ENCODE data around the gene ZNF17.
"Not testable (repeated sequence)": the region's sequence is repeated elsewhere in the genome, so short reads cannot be mapped to it uniquely, and the experiment has no call there.

Gene ZNF17

DNA sequence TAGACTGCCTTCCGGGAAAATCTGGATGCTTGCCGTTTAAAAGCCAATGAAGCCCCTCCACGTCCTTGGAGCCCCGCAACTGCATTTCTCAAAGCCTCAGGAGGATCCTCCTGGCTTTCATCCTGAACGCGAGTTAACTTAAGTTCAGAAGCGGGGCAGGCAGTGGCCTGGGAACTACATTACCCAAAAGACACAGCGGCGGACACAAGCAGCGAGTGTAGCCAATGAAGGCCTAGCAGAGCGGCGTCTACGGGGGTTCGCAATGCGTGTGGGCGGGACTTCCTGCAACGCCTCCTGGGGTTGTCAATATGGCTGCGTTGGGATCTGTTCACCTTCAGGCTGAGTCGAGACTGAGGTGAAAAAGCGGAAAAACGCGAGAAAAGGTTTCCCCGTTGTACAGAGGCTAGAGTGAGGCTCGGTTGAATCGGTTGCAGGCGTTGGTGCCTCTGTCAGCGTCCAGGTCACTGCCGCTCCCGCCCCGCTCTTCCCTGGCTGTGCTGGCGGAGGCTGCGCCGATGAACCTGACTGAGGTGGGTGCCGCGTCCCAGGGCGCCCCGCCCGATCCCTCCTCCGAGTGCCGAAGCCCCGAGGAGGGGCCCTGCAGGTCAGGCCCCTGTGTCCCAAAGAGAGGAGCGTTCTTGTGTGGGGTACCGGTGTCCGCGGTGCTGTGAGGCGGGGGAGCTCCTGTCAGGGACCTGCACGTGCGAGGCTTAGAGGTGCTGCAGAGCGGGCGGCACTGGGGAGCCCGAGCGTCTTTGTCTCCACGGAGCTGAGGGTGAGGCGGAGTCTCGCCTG is at the start of gene ZNF17:
Gene ZNF17, plus strand, starts transcription at position 285 of the 795 bp plus-strand sequence. CDS start 2,455 bp downstream, outside the sequence.
- DNase-seq: peak; percentile 81

DNA sequence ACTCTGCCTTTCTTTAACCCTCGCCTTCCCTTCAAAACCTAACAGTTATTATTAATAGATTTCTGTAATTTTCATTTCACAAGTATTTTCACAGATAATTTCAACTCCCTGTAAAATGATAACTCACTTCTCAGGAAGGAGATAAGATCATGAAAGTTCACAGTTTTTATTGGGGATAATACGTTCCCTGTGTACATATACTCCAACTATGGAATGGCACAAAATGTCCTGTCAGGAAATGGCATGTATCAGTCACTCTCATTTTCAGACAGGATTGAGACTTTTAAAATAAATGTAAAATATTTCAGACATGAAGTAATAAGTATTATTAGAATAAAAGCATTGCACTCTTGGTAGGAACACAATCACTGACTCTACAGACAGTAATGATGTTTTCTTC is 48.5 kb upstream of the ZNF17 start:
- no peak for DNase-seq

DNA sequence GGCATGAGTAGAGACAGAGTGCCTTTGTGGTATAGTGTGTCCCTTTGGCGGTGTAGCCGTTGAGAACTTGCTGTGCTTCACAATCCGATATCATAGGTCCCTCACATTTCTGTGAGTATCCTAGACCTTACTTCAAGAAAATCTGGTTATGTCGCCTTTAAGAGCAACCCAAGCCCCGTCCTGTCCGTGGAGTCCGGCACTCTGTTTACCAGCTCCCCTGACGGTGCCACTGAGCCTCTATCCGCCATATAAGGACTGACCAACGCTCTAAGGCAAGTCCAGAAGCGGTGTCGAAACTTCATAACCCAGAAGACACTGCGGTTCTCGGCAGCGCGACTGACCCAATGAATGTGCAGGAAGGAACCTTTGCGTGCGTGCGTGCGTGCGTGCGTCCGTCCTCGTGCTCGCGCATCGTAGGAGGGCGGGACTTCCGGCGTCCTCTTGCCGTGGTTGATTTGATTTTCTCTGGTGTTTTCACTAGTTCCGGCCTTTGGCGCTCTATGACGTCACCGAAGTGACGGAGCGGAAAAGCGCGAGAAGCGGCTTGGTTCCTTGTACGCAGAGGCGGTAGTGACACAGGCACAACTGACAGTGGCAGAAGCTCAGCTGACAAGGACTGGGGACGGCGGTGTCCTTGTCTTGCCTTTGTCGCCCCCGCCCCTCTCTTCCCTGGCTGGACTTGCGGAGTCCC is 47.8 kb upstream of the ZNF17 start, which contains the start of the genes TRAPPC2B and ZNF547:
Gene TRAPPC2B, plus strand, starts transcription at position 555 of the 691 bp plus-strand sequence. CDS start 1,283 bp downstream, outside the sequence.
Gene ZNF547, plus strand, starts transcription at position 555 of the 691 bp plus-strand sequence. CDS start 5,005 bp downstream, outside the sequence.
- peak; percentile 96 for DNase-seq

DNA sequence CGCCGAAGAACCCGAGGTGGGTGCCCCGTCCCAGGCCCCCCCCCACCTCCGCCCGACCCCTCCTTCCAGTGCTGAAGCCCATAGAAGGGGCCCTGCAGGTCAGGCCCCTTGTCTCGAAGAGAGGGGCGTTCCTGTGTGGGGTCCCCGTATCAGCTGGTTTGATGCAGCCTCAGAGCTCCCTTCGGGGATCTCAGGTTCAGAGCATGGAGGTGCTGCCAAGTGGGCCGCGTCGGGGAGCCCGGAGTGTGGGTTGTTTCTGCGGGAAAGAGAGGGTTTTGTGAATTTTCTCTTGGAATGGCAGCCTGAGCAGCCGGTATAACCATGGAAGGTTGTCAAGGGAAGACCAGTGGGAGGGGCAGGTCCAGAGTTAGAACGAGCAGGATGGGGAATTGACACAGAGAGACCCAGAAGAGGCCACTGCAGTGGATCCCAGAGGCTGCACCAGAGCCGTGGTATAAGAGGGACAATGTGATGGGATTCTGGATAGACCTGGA is 47.2 kb upstream of the ZNF17 start:
- DNase-seq: no peak

DNA sequence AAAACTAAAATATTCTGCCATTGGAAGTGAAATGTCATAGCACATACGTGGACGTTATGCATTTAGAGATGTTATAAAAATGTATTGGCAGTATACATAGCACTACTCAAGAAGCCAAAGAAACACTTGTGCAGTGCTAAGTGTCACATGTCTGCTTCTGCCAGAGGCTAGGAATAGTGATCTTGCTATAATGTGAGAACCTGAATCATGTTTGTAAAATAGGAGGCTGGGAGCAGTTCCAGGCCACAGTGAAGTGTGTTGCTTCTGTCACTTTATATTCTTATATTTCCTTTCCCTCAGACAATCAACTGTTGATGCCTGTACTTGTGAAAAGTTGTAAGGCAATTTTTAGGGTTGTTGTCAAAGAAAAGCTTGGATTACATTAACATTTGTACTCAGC is 44.2 kb upstream of the ZNF17 start:
- no peak for DNase-seq

DNA sequence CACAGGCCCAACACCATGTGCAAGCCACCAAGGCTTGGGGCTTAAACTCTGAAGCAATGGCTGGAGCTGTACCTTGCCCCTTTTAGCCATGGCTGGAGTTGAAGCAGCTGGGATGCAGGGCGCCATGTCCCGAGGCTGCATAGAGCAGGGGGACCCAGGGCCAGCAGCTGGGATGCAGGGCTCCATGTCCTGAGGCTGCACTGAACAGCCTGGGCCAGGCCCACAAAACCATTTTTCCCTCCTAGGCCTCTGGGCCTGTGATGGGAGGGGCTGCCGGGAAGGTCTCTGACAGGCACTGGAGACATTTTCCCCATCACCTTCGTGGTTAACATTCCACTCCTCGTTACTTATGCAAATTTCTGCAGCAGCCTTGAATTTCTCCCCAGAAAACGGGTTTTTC is 36.8 kb upstream of the ZNF17 start:
- no peak for DNase-seq

DNA sequence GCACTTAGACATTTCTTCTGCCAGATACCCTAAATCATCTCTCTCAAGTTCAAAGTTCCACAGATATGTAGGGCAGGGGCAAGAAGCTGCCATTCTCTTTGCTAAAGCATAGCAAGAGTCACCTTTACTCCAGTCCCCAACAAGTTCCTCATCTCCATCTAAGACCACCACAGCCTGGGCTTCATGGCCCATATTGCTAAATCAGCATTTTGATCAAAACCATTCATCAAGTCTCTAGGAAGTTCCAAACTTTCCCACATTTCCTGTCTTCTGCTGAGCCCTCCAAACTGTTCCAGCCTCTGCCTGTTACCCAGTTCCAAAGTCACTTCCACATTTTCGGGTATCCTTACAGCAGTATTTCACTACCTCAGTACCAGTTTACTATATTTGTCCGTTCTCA is 36.3 kb upstream of the ZNF17 start:
- not testable (repeated sequence) for DNase-seq

DNA sequence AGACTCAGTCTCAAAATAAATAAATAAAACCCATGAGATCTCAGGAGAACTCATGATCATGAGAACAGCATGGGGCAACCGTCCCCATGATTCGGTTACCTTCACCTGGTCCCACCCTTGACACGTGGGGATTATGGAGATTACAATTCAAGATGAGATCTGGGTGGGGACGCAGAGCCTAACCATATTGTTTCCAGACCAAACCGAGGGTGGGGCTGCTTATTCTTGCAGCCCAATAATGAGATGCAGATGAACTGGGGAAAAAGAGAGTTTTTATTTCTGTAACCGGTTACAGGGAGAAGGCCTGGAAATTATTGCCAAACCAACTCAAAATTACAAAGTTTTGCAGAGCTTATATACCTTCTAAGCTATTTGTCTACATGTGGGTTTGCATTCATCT is 34.8 kb upstream of the ZNF17 start:
- DNase-seq: no peak

DNA sequence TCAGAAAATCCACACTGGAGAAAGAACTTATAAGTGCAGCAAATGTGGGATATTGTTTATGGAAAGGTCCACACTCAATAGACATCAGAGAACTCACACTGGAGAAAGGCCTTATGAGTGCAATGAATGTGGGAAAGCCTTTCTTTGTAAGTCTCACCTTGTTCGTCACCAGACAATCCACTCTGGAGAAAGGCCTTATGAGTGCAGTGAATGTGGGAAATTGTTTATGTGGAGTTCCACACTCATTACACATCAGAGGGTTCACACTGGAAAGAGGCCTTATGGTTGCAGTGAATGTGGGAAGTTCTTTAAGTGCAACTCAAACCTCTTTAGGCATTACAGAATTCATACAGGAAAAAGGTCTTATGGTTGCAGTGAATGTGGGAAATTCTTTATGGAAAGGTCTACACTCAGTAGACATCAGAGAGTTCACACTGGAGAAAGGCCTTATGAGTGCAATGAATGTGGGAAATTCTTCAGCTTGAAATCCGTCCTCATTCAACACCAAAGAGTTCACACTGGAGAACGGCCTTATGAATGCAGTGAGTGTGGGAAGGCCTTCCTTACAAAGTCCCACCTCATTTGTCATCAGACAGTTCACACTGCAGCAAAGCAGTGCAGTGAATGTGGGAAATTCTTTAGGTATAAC is 33.3 kb upstream of the ZNF17 start:
- no peak for DNase-seq

DNA sequence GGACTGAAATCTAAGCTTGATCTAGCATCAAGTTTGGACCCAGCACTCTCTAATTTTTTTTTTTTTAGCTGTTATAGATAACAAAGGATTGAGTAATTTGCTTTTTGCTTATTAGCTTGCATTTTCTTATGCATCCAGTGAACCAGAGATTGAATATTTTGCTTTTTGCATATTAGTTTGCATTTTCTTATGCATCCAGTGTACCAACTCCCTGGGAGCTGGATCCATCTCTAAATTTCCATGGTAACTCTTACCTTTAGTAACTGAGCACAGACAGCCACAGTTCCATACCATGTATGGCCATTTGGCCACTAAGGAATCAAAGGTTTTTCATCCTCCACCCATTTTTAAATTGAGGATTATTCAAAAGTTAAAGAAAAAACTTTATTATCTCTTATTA is 30.0 kb upstream of the ZNF17 start:
- no peak for DNase-seq

DNA sequence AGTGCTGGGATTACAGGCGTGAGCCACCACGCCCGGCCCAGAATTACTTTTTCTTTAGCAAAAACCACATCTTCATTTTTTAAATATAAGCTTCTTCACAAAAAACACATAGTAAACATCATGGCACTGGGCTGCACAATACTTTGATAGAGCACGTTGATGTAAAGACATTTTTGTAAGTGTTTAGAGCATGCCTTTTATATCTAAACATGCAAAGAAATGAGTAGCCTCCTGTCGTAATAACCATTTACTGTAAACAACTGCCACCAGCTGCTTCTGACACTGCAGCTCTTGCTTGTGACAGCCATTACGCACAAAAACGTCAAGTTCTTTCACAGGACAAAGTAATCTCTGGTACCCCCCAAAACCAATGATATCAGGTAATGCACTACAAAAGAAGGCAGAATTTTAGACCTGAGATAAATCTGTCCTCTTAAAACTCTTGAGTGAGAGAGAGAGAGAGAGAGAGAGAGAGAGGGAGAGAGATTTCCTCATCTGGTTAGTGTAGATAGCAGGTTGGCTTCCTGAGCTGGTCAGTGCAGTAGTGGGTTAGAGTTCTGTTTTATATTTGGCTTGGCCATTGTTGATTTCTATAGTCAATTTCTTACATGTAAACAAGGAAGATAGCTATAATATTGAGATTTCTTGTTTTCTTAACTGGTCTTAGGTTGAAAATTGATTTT is 28.0 kb upstream of the ZNF17 start:
- no peak for DNase-seq

DNA sequence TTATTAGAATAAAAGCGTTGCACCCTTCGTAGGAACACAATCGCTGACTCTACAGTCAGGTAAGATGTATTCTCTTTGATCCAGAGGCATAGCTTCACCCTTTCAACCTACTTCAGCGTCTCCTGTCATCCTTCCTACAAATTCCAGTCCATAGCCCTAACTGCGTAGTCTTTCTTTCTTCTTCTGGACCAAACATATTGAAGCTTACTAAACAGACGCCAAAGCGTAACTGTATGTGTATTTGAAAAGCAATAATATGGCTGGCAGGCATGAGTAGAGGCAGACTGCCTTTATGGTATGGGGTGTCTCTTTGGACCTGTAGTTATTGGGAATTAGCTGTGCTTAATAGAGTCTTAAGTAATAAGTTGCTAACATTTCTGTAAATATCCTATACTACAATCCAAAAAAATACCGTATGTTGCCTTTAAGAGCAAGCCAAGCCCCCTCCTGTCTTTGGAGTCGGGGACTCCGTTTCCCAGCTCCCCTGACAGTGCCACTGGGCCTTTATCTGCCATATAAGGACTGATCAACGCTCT is 21.7 kb upstream of the ZNF17 start:
- no peak for DNase-seq

DNA sequence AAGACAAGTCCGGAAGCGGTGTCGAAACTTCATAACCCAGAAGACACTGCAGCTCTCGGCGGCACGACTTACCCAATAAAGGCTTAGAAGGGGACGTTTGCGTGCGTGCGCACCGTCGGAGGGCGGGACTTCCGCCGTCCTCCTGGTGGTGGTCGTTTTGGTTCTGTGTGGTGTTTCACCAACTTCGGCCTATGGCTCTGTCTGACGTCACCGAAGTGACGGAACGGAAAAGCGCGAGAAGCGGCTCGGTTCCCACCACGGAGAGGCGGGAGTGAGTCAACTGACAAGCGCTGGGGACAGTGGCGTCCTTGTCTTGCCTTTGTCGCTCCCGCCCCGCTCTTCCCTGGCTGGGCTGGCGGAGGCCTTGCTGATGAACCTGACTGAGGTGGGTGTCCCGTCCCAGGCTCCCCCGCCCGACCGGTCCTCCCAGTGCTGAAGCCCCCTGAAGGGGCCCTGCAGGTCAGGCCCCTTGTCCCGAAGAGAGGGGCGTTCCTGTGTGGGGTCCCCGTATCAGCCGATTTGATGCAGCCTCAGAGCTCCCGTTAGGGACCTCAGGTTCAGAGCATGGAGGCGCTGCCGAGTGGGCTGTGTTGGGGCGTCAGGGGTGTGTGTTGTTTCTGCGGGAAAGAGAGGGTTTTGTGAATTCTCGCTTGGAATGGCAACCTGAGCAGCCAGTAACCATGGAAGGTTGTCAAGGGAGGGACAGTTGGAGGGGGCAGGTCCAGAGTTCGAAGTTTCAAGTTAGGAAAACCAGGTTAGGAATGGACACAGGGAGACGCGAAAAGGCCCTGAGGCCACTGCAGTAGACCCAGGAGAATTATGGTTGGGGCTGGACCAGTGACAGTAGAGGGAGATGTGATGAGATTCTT is 21.0 kb upstream of the ZNF17 start, which contains the start of gene ZNF548:
Gene ZNF548, plus strand, starts transcription at position 125 of the 869 bp plus-strand sequence. Its CDS starts 246 bp downstream, at position 371.
- DNase-seq: peak; percentile 96

DNA sequence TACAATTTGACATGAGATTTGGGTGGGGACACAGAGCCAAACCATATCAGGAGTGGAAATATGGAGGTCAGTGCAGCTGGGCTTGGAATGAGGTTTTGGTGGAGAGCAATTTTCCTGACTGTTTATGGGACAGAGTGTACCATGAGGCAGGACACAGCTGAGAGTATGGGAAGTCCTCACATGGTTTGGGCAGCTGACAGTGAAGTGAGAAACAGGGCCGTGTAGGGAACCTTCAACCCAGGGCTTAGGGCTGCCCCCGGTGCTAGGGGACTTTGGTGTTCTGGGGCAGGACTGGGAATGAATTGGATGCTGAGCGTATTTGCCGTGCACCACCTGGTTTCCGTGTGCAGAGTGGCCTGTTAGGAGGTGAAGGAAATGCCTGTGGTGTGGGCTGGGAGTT is 15.3 kb upstream of the ZNF17 start:
- DNase-seq: no peak

DNA sequence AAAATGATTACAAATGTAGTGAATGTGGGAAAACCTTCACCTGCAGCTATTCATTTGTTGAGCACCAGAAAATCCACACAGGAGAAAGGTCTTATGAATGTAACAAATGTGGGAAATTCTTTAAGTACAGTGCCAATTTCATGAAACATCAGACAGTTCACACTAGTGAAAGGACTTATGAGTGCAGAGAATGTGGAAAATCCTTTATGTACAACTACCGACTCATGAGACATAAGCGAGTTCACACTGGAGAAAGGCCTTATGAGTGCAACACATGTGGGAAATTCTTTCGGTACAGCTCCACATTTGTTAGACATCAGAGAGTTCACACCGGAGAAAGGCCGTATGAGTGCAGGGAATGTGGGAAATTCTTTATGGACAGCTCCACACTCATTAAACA is 12.1 kb upstream of the ZNF17 start:
- no peak for DNase-seq

DNA sequence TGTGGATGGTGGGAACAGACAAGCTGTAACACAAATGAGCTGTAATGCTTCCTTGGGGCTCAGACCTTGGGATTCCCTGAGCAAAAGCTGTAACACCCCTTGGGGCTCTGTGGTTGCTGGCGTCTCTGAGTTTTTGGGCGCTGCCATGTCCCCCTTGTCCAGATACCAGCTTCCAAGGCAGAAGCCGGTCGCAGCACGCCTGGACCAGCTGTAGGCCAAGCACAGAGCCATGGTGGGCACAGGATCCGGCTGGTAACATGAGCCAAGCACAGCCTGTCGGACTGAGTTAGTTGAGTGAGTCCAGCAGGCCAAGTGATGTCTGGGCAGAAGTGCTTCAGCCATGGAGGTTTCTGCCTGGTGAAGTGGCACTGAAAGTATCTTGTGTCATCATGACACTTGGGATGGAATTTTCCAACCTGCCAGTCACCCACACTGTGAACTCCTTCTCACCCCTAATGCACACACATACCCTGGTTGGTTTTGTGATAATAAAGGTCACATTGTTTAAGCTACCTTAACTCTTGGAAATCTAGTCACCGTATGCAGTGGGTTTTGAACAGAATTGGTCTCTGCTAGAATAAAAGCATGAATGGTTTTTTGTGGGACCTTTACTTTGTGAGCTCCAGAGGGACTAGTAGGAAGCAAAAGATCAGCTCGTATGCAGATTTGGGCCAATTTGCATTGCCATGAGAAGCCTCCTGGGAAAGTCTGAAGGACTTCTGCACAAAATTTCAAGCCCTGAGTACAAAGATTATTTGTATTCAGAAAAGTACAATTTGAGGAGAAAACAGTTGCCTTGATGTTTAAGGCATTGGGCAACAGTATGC is 7.0 kb upstream of the ZNF17 start:
- no peak for DNase-seq

DNA sequence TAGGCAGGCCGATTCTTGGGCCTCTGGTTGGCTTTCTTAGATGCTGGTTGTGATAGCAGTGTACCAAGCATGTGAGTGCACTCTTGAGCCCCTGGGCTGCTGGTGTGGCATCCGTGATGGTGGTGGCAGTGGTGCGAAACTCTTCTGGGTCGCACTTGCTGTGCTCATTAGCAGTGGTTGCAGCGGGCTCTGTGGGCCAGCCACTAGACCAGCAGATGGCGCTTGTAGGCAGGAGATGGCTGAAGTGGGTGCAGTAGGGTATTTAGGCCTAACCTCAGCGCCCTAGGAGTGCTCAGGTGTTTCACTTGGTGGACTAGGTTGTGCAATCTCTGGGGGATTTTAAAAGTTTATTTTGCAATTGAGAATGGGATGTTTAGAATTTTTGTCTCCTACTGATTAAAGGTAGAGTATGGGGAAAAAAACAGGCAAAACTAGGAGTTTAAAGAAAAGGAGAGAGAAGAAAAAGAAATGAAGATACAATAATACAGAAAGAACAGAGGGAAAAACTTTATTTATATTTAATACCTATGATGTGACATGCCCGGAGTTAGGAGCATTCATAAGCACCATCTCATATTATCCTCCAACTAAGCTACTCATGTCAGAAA is 4.3 kb upstream of the ZNF17 start:
- no peak for DNase-seq

DNA sequence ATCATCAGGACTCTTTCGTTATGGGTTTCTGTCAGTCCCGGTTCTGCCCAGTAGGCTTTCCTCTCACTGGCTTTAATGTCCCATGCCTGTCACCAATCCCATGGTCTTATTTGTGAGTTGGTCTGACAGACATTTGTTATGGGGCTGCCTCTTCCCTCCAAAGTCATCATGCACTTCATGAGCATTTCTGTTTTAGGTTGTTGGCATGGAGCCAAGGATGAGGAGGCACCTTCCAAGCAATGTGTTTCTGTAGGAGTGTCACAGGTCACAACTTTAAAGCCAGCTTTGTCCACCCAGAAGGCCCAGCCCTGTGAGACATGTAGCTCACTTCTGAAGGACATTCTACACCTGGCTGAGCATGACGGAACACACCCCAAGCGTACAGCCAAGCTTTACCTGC is 8.5 kb downstream of the ZNF17 start:
- DNase-seq: no peak

DNA sequence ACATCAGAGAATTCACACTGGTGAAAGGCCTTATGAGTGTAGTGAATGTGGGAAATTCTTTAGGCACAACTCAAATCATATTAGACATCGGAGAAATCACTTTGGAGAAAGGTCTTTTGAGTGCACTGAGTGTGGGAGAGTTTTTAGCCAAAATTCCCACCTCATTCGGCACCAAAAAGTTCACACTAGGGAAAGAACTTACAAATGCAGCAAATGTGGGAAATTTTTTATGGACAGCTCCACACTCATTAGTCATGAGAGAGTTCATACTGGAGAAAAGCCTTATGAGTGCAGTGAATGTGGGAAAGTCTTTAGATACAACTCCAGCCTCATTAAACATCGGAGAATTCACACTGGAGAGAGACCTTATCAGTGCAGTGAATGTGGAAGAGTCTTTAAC is 10.1 kb downstream of the ZNF17 start:
- no peak for DNase-seq

Data from SHP77 treated with DMSO at 0.1 percent for 48 hours (cell line).